BJ (cell line): ENCODE data around the gene GPR21. TPM values are rescaled to one million over a fixed set of nuclear protein-coding genes. Genes with fewer than 3 reads are reported as not detected.

Source experiments
- CTCF ChIA-PET: fragments of 350-600 bp; formaldehyde crosslinking; extraction: SDS; loops from one replicate; lab custom pipeline; 2021; ENCODE audit warnings: antibody characterized with exemption, inconsistent platforms; lab: Yijun Ruan, JAX
- POLR2A ChIA-PET: fragments of 300-600 bp; sonication (Branson Sonifier 250); formaldehyde crosslinking; extraction: SDS; loops from one replicate; lab custom pipeline; 2021; ENCODE audit warnings: antibody characterized with exemption; lab: Charles Lee
- DNase-seq: peaks from one replicate; pipeline ENCODE4 v3.0.0-alpha.2; 2011; ENCODE audit warnings: low read depth
- H3K27me3 ChIP-seq: 2 replicates; pipeline ENCODE4 v1.6.0; 2011; ENCODE audit warnings: low read length; ENCODE audit not compliant: control insufficient read depth, insufficient read depth
- H3K36me3 ChIP-seq: 2 replicates; pipeline ENCODE4 v1.5.1; 2011; ENCODE audit warnings: low read length; ENCODE audit not compliant: control insufficient read depth, insufficient read depth
- H3K4me3 ChIP-seq: 2 replicates; pipeline ENCODE4 v1.5.1; 2011; ENCODE audit warnings: low read depth, mild to moderate bottlenecking, control low read depth, low read length
- polyA plus RNA-seq: library from polyadenylated mRNA; depleted of rRNA; stranded (reverse); fragments of >200 nt; gene quantifications from 2 replicates; pipeline ENCODE4 v1.2.3, GENCODE V29; 2011
- TF ChIP-seq, protein P1 (sequence below): IDR thresholded peaks from 2 replicates; pipeline ENCODE4 v1.5.1; 2011; ENCODE audit warnings: low read depth, mild to moderate bottlenecking, control low read depth, inconsistent platforms, low read length, moderate library complexity; ENCODE audit not compliant: insufficient read depth

The GPR21 gene
- polyA plus RNA-seq, 1 experiment: not detected

DNA sequence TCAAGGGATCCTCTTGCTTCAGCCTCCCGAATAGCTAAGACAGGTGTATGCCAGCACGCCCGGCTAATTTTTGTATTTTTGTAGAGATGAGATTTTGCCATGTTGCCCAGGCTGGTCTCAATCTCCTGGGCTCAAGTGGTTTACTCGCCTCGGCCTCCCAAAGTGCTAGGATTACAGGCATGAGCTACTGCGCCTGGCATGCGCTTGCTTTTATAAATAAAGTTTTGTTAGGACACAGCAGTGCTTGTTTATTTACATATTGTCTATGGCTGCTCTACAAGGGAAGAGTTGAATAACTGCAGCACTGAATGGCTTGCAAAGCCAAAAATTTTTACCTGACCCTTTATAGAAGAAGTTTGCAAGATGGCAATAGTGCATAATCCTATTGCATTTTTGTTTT lies 27.7 kb downstream of the GPR21 start:
- Histone ChIP-seq H3K36me3 (0 out of 2 replicates have a peak, but pooled peaks cover under 1% of the 10 kb centered on the region), H3K27me3 (no peaks in the 10 kb centered on the region), H3K4me3 (no peak overlapping the region)
- ChIA-PET POLR2A (no interaction called here), CTCF (no interaction called here)
- TF ChIP-seq, protein P1, sequence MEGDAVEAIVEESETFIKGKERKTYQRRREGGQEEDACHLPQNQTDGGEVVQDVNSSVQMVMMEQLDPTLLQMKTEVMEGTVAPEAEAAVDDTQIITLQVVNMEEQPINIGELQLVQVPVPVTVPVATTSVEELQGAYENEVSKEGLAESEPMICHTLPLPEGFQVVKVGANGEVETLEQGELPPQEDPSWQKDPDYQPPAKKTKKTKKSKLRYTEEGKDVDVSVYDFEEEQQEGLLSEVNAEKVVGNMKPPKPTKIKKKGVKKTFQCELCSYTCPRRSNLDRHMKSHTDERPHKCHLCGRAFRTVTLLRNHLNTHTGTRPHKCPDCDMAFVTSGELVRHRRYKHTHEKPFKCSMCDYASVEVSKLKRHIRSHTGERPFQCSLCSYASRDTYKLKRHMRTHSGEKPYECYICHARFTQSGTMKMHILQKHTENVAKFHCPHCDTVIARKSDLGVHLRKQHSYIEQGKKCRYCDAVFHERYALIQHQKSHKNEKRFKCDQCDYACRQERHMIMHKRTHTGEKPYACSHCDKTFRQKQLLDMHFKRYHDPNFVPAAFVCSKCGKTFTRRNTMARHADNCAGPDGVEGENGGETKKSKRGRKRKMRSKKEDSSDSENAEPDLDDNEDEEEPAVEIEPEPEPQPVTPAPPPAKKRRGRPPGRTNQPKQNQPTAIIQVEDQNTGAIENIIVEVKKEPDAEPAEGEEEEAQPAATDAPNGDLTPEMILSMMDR: no peak
- DNase-seq: no peak

- Histone ChIP-seq H3K36me3 (0 out of 2 replicates have a peak, but pooled peaks cover 1% of the 10 kb centered on the region), H3K27me3 (no peaks in the 10 kb centered on the region), H3K4me3 (no peak overlapping the region)
- TF ChIP-seq, protein P1: no peak
- POLR2A ChIA-PET: no interaction called here
- CTCF ChIA-PET: interaction anchor here (1.1 to 1.8 kb wide), 4 partner anchors 11 to 164 kb away, joined by 3 to 5 read pairs (median 4); no protein-coding TSS in a partner anchor
- no peak for DNase-seq
These were observed 29.1 kb downstream of the GPR21 start for GRCh38 chr9:123062351-123063176.

GRCh38 chr9:123063177-123063598 lies 29.7 kb downstream of the GPR21 start:
- CTCF ChIA-PET: interaction anchor here (1.1 to 1.8 kb wide), 4 partner anchors 10 to 163 kb away, joined by 3 to 5 read pairs (median 4); no protein-coding TSS in a partner anchor
- POLR2A ChIA-PET: no interaction called here
- 0 out of 2 replicates have a peak, but pooled peaks cover 1% of the 10 kb centered on the region for H3K36me3 ChIP-seq
- H3K27me3 ChIP-seq: no peaks in the 10 kb centered on the region
- TF ChIP-seq, protein P1: no peak
- DNase-seq: peak; percentile 65
- no peak overlapping the region for H3K4me3 ChIP-seq

DNA sequence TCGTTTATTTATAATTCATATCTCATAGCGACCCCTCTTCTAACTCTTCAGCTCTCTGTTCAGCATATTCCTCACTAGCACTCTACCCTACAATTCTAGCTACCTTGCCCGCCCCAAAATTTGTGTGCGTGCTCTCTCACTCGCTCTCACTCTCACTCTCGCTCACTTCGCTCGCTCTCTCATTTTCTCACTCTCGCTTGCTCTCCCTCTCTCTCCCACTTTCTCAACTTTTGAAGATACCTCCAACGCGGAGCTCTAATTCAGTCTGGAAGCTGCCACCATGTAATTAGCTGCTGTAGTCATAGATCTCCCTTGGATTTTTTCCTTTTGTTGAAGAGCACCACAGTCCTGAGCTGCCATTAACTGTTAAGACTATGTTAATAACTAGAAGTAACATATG lies 30.4 kb downstream of the GPR21 start:
- ChIA-PET POLR2A (no interaction called here), CTCF (interaction anchor here (0.8 to 1.8 kb wide), 5 partner anchors 10 to 162 kb away, joined by 3 to 5 read pairs (median 4); no protein-coding TSS in a partner anchor)
- Histone ChIP-seq H3K27me3 (no peaks in the 10 kb centered on the region), H3K4me3 (no peak overlapping the region), H3K36me3 (0 out of 2 replicates have a peak, but pooled peaks cover 1% of the 10 kb centered on the region)
- TF ChIP-seq, protein P1: no peak
- DNase-seq: no peak

- 0 out of 2 replicates have a peak, but pooled peaks cover 1% of the 10 kb centered on the region for H3K36me3 ChIP-seq
- H3K27me3 ChIP-seq: no peaks in the 10 kb centered on the region
- CTCF ChIA-PET: no interaction called here
- no peak for DNase-seq
- TF ChIP-seq, protein P1: no peak
- POLR2A ChIA-PET: no interaction called here
- H3K4me3 ChIP-seq: no peak overlapping the region
These were observed 31.2 kb downstream of the GPR21 start for GRCh38 chr9:123064716-123065115.
